Hematopoietic multipotent progenitor cell (in vitro differentiated cells): ENCODE results near the gene TMPRSS9. TPM values are rescaled to one million over a fixed set of nuclear protein-coding genes. Genes with fewer than 3 reads are reported as not detected.
"Not testable (repeated sequence)": the region's sequence is repeated elsewhere in the genome, so short reads cannot be mapped to it uniquely, and the experiment has no call there.

ENCODE experiments used
- DNase-seq, 3 donors: peaks; one replicate each; pipeline ENCODE4 v3.0.0-alpha.2; 2011 to 2015; ENCODE audit warnings: low read depth in 2 of 3, low spot score in 2 of 3
- total RNA-seq: library from RNA; depleted of rRNA; stranded (reverse); fragments of >200 nt; gene quantifications from one replicate; pipeline ENCODE4 v1.2.3, GENCODE V29; 2012

The TMPRSS9 gene
- total RNA-seq, 1 donor = 8.3 TPM

DNA sequence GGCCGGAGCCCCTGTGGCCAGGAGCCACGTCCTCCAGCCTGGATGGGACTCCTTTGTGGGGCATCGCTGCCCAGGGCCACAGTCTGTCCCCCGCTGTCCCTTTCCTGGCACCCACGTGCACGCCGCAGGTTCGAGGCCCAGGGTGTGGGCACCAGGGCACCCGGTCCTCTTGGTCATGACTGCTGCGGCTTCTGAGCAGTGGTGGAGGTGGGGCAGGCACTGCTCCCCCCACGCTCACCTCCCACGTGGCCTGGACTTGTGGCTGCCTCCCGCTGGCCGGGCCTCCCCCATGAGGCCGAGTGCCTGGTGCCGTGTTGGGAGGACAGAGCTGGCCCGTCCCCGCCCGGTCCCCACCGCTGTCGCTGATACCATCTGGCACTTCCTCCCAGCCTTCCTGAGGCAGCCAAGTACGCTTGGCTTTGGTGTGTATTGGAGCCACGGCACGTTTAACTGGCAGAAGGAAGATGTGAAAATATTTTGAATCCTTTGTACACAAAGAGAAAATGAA, 18.8 kb upstream of the TMPRSS9 start:
- DNase-seq = peak in 1 of 3 donors; percentile 86

DNA sequence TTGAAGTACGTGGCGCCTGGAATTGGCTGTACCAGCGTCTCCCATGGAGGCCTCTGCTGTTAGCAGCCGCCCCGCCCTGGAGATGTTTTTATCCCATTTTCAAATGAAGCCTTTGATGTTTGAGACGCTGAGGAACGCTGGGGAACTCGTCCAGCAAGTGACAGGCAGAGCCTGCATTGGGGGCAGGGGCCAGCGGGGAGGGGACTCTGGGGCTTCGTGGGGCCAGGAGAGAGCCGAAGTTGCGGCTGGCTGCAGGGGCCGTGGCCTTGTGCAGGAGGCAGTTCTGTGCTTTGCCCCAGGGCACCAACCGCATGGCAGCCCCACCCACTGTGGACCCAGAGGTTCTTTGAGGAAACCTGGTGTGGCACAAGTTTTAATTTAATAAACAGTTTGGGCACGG, 18.1 kb upstream of the TMPRSS9 start:
- DNase-seq = no peak

DNA sequence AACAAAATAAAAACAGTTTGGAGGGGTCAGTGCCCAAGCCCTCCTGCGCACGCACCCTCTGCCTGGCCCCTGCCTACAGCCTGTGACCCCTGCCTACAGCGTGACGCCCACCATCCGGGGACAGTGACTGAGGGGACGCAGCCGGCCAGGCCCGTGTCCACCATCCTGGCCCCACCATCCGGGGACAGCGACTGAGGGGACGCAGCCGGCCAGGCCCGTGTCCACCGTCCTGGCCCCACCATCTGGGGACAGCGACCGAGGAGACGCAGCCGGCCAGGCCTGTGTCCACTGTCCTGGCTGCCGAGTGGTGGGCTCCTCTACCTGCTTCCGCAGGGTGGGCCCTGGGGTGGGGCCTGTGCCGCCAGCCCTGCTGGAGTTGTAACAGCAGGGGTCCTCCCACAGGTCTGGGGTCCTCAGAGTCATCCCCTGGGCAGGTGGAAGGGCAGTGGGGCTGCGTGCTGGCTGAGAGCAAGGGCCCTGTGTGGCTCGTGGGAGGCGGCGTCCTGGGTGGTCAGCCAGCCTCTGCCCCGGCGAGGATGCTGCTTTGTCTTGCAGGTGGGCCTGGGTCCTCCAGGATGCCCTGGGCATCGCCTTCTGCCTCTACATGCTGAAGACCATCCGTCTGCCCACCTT, 17.3 kb upstream of the TMPRSS9 start:
- no peak for DNase-seq

DNA sequence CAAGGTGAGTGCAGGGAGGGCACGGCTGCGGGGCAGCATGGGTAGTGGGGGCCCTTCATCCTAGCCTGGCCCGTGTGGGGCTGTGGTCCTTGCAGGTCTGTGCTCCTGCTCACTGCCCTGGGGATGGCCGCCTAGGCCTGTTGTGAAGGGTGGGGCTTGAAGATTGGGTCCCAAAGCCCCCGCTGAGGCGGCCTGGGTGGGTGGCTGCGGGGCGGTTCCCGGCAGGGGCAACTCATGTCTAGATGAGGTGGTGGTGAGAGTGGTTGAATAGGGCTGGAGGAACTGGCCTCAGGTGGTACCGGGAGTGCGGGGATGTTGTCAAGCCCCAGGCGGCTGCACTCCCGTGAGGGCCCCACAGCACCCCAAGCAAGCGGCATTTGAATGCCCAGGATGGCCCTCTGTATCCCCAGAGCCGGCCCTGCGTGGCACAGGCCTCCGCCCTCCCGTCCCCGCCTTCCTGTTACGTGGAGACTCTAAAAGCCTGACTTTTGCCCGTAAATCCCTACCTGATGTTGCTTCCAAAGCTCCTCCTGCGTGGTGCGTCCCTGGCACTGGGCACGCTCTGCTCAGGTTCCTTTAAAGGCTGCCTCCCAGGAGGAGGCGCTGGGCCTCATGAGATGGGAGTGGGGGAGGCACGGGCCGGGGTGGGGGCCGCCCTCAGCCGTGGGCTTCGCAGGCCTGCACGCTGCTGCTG, 16.6 kb upstream of the TMPRSS9 start:
- DNase-seq = no peak

DNA sequence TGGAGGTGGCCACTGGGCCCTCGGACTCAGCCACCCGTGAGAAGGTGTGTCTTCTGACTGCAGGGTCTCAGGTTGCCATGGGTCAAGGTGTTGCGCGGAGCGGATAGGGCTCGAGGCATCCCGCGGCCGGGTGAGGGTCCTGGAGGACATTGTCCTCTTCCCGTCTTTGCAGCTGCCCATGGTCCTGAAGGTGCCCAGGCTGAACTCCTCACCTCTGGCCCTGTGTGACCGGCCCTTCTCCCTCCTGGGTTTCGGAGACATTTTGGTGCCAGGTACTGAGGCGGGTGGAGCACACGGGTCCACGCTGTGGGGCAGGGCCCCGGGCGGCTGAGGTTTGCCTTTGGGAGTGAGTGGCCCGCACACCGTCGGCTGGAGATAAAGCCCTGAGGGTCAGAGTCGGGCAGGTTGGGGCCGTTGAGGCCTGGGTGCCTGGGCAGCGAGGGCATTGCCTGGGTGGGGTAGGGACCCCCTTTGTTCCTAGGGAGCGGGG, 15.6 kb upstream of the TMPRSS9 start:
- DNase-seq = no peak

DNA sequence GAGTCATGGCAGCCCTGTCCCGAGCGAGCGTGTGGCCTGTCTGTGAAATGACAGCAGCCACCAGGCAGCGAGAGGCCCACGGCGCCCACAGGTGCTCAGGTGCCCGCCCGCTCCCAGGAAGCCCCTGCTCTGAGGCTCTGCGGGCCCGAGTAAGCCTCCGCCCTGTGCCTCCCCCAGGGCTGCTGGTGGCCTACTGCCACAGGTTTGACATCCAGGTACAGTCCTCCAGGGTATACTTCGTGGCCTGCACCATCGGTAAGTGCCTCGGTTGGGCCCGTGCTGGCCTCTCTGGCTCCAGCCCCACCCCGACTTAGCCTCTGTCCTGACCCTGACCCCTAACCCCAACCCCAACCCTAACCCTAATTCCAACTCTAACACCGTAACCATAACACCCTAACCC, 15.0 kb upstream of the TMPRSS9 start:
- DNase-seq = no peak

DNA sequence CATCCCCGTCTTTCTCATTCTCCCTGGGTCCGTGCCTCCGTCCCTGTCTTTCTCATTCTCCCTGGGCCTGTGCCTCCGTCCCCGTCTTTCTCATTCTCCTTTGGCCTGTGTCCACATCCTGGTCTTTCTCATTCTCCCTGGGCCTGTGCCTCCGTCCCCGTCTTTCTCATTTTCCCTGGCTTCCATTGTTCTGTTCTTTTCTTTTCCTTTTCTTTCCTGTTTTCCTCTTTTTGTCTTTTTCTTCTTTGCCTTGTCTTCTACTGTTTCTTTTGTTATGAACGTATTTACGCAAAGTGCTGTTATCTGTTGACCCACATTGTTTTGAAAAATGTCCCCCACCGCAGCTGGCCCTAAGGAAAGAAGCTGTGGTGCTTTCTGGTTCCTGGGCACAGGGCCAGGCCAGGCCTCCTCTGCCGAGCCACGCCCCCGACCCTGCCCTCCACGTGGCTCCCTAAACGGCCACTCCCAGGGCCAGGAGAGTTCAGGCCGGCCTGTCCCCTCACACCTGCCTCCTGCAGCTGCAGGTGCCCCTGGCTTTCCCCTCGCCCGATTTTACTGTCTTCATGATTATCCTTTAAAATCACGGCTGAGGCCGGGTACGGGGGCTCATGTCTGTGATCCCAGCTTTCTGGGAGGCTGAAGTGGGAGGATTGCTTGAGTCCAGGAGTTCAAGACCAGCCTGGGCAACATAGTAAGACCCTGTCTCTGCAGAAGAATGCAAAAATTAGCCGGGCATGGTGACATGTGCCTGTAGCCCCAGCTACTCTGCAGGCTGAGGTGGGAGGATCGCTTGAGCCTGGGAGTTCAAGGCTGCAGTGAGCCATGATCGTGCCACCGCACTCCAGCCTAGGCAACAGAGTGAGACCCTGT, 14.0 kb upstream of the TMPRSS9 start:
- DNase-seq = peak in 1 of 3 donors; percentile 84

DNA sequence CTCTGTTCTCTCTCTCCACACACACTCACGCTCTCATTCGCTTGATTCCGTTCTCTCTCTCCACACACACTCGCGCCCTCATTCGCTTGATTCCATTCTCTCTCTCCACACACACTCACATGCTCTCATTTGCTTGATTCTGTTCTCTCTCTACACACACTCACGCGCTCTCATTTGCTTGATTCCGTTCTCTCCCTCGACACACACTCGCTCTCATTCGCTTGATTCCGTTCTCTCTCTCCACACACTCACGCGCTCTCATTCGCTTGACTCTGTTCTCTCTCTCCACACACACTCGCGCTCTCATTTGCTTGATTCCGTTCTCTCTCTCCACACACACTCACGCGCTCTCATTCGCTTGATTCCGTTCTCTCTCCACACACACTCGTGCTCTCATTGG, 10.2 kb upstream of the TMPRSS9 start:
- DNase-seq = not testable (repeated sequence)

DNA sequence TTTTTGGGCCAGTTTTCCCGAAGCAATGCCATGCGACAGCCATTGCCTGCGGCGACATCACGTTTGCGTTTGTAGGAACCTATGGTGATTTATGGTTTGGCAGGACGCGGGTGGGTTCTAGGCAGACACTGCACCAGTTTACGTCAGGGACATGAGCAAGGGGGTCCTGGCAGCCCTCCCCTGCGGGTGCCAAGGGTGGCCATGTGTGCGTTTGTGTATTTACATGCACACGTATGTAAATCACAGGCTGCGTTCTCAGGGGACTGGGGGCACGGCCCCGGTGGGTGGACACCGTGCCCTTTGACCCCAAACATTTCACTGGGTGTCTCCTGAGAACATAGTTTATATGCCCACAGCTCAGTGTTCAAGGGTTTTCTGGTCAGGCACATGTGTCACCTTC, 9.4 kb upstream of the TMPRSS9 start:
- no peak for DNase-seq

DNA sequence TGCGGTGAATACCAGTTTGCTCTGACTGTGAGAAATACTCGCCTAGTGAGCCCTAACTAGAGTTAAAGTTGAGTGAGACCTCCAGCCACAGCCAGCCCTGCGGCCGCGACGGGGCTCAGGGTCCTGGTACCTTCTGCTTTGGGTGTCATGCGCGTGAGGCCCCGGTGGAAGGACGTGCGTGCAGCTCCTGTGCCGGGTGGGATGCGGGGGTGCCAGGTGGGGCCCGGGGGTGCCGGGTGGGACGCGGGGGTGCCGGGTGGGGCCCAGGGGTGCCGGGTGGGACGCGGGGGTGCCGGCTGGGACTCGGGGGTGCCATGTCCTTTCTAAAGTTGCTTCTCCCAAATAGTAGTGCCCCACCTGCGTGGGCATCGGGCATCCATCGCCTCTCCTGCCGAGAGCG, 8.5 kb upstream of the TMPRSS9 start:
- DNase-seq = no peak

DNA sequence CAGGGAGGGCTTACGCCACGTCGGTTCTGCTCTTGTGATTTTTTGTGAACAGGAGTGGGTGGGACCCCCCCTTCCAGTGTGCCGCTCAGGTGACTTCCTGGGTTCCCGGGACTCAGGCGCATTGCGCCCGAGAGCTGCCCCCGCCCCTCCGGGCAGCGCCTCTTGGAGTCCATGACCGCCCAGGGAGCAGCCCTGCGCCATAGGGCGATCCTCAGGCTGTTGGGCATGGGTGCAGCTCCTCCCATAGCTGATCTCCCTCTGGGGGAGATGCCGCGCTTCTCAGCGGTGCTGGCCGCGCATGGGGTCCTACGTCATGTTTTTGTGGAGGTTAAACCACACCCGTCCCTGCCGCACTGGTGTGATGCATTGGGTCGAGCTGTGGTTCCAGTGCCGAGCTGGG, 7.9 kb upstream of the TMPRSS9 start:
- no peak for DNase-seq

DNA sequence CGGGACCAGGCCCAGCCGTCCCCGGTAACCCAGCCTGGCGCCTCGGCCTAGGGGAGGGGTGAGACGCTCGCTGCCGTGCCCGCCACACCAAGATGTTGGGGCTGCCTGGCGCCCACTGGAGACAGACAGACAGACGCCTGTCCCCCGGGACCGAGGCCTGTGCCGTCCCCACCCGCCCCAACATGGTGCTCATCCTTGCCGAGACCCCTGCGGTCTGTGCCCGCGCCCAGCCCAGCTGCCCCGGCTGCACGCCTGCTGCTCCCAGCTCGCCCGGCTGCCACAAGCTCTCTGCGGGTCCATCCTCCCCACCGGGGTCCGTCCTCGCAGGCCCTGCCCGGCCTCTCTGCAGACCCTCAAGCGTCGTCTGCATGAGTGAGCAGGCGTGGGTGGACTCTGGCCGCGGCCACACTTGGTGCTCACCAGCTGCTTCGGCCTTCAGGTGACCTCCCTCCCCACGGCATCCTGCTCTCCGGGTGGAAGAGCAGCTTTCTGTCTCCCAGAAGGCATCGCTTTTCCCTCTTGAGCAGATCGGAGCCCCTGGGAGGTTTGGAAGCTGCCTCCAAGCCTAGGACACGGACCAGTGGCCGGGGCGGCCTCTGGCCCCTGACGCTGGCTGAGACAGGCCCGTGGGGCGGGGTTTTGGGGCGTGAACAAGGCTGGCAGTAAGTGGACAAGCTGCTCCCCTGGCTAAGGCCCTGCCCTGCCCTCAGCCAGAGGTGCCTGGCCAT, 6.7 kb upstream of the TMPRSS9 start:
- no peak for DNase-seq

DNA sequence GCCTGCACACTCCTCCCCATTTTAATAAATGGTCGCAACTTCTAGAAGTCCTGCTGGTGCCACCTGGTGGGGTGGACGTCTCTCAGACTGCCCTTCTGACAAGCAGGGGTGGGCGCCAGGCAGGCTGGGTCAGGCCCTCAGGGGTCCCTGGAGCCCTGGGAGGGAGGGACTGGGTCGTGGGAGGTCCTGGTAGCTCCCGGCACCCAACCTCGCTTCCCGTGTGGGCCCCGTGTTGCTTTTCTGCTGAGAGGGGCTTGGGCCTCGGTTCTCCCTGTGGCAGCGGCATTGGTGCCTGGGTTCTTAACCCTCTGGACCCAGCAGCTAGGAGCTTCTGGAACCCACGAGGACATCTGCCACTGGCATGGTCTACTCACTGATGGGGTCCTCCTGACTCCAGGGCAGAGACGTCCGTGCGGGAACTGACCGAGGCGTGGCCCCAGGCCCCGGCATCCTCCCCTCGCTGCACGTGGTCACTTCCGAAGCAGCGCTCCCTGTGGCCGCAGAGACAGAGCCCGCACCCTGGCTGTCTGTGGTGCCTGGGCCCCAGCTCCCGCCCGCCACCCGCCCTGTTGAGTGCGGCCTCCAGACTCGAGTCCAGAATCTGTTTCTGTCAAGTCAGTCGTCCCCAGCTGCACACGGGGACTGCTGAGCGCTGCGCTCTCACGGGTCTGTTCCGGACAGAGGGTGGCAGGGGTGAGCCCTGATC, 6.0 kb upstream of the TMPRSS9 start:
- DNase-seq = no peak

DNA sequence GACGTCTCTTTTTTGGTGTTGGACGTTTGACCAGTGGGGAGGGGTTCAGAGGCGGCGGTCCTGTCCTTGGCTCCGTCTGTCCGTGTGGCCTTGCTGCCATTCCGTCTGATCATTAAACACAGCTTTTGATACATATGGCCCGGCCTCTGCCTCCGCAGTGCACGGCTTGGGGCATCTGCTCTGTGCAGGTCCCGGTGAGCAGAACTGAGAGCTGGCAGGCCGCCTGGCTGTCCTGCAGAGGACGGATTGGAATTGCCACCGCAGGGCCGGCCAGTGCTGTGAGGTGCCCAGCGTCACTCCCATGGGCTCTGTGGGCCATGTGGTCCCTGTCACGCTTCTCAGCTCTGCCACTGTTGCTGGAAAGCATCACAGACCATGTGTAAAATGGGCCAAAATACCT, 5.4 kb upstream of the TMPRSS9 start:
- no peak for DNase-seq

DNA sequence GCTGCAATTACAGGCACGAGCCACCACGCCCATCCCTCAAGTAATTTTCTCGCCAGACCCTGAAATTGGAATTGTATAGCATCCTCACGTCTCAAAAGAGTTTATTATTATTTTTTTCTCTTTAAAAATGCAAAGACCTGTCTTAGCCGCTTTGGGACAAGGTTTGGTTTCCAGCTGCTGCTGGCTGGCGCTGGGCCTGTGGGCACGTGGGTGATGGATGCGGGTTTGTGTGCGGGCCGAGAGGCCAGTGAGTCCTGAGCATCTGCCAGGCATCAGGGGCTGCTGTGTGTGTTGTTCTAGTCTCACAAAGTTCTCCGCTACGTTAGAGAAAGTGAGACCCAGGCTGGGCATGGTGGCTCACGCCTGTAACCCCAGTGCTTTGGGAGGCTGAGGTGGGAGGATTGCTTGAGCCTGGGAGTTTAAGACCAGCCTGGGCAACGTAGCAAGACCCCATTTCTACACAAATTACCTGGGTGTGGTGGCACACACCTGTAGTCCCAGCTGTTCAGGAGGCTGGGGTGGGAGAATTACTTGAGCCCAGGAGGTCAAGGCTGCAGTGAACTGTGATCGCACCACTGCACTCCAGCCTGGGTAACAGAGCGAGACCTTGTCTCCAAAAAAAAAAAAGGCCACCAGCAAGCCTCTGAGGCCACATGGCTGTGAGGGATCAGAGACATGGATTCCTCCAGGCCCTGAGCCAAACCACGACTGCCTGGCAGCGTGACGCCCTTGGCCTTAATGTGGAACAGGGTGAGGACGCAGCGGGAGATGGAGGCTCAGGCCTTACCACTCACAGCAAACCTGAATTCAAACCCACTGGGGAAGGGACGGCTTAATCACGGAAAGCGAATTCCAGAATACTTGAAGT, 4.7 kb upstream of the TMPRSS9 start:
- DNase-seq = no peak

DNA sequence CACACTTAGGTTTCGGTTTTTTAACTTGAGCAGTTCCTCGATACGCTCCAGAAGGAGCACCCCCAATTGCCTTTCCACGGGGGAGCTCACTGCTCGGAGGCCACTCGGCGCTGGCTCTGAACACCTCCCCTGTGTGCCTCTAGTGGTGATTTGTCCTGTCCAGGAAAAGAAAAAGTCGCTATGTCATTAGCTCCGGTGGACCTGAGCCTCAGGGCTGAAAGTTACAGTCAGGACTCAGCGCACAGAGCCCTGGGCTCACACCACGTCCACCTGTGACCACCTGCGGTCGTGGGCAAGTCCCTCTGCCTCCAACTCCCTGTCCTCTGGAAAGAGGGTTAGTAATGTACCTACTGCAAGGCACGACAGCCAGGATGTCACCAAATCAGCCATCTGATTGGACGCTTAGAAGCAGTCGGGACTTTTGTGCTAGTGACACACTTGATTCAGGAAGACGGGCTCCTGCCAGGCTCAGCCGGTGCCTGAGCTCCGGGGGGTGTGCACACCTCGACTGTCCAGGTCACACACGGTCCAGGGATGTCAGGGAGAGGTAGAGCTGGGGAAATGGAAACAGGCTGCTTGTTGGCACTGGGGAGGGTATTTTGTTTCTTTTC, 3.9 kb upstream of the TMPRSS9 start:
- DNase-seq = no peak

DNA sequence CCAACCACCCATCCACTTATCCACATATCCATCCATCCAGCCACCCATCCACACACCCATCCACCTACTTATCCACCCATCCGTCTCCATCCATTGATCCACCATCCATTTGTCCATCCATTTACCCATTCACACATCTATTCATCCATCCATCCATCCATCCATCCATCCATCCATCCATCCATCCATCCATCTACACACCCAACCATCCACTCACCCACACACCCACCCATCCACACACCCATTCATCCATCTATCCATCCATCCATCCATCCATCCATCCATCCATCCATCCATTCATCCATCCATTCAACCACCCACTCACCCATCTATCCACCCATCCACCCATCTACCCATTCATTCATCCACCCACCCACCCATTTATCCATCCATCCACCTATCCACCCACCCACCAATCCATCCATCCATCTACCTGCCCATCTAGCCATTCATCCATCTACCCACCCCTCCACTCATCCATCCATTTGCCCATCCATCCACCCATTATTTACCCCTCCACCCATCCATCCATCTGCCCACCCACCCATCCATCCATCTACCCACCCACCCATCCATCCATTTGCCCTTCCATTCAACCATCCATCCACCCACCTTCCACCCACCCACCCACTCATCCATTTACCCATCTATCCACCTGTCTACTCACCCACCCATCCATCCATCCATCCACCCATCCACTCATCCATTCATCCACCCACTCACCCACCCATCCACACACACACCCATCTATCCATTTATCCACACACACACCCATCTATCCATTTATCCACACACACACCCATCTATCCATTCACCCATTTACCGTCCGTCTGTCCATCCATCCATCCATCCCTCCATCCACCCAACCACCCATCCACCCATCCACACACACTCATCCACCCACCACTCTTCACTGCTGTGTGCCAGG, 2.5 kb upstream of the TMPRSS9 start:
- no peak for DNase-seq
